Head of caudate nucleus (tissue), 42 donors: ENCODE data around the gene CTBP2.

ENCODE experiments used
- DNase-seq, 42 donors: peaks; one replicate each; pipeline versions ENCODE4 v3.0.0 to v3.0.0-alpha.2; 2020 to 2021; ENCODE audit warnings: mixed read lengths in 7 of 42
- intact Hi-C: fragments of 100-400 bp; cut with DNase I; formaldehyde crosslinking; loops from one replicate; pipeline ENCODE4 v1.15.0; 2022

CTBP2 gene

DNA sequence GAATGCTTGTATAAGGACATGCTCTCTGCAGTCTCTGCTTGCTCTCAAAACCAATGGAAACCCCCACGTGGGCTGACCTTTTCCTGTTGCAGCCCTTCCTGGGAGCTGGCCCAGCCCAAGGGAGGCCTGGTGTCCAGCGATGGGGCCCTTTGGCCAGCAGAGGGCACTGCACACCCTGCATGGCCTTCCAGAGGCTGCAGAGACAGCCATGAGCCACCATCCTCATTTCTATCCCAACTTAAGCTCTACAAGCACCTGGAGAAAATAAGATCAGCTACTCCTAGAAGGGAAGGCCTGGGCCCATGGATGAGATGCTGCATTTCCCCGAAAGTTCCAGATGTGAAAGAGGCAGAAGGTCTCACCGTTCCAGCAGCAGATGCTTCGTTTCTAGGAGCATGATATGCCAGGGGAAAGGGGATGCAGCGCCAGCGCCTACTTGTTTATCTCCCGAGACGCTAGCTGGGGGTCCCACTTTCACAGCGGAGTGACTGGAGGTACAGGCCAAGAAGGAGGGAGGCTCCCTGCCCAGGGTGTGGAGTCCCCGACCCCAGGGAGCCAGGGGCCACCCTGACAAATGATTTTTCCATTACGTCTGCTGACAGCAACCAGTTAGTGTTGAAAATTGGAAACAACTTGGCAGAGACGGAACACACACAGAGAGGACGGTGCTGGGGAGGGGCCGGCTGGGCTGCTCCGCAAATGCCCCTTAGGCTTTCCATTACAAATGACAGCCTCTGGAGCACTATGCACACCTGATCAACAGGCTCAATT, 112.1 kb downstream of the CTBP2 start:
- intact Hi-C loops, result no loop called here
- peak; percentile 61 to 96 (median 88) for DNase-seq

DNA sequence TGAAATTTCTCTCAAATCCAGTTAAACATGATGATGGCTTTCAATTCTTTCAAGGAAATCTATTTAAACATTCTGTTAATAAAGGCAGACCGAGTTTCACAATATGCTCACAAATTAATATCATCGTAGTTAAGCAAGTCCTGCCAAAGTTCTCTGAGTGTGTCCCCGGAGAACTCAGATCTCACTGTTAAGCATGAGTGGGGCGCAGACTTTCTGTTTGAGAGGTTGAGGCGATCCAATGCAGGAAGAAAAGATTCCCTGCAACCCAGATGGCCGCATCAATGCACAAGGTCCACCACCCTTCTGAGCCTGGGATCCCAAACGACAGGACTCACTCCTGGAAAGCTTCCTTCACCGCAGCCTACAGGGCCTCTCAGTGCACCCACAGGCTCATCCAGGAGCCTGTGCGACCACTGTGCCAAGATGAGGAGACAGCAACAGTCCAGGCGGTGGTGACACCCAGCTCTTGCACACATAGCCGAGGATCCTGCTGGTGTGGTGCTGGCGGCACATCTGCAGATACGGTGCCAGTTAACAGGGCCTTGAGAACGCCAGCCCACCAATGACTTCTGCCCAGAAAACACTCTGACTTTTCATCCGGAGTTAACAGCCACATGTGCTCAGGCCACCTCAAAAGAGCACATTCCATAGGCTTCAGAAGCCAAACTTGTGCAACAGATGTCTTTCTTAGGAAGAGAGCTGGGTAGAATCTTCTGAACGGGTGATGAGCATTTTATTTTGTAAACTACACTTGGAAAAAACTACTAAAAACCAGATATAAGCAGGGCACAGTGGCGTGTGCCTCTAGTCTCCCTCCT, 116.3 kb downstream of the CTBP2 start:
- intact Hi-C loops, result no loop called here
- no peak for DNase-seq

DNA sequence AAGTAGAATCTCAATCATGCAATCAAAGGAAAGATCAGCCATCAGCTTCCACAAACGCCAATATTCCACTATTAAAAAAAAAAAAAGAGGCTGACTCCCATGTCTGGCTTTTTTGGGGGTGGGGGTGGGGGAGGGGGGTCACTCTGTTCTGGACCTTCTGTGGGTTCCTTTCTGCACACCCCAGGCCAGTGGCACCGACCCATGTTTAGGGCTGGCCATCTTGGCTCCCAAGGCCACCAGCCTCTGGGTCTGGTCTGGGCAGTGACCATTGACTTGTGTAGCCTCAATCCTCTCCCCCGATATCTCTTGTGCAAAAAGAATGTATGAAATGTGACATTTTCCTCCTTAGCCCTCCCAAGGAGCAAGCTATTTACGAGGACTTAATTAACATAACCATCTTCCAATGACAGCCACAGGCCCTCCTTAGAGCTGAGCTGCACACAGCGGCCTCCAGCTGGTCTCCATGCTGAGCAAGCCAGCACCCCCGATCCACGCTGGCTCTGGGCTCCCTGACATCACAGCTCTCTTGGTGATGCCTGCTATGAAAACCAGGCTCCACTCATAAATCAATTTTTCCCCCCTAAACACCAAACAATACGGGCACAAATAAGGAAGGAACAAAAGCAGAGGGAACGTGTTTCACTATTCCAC, 118.4 kb downstream of the CTBP2 start:
- intact Hi-C loops, result no loop called here
- DNase-seq, result no peak

DNA sequence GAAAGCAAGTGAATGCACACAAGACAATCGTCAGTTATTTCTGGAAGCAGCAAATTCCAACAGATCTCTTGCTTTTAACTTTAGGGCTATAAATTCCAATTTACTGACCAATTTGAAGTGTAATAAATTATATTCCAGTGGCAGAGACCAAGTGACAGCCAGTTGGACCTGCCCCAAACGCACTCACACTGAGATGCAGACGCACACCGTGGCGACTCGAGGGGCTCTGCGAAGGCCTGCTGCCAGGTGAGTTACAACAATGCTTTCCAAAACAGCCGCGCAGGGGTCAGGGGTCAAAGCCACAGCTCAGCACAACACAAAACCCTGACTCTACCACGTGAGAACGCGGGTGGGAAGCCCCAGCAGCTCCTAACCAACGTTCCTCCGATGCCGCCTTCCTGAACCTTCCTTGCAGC, 121.0 kb downstream of the CTBP2 start:
- intact Hi-C loops, result no loop called here
- no peak for DNase-seq

DNA sequence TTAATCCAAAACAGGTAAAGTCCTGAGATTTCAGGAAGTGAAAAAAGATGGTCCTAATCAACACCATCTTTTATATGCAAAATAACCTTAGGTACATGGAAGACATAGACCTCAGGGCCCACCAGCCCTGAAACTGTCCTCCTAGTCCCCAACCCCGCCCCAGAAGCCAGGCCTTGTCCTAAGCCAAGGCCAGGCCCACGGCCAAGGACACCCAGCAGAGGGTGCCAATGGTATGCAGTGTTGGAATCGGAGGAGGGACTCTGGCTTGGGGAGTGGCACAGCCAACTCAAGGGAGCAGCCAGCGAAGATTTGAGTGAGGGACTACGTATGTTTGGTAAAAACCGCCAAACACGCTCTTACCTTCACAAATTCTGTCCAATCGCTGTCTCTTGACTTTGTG, 121.7 kb downstream of the CTBP2 start:
- intact Hi-C loops, result no loop called here
- DNase-seq, result peak in 34 of 42 donors; percentile 35 to 87 (median 62)

DNA sequence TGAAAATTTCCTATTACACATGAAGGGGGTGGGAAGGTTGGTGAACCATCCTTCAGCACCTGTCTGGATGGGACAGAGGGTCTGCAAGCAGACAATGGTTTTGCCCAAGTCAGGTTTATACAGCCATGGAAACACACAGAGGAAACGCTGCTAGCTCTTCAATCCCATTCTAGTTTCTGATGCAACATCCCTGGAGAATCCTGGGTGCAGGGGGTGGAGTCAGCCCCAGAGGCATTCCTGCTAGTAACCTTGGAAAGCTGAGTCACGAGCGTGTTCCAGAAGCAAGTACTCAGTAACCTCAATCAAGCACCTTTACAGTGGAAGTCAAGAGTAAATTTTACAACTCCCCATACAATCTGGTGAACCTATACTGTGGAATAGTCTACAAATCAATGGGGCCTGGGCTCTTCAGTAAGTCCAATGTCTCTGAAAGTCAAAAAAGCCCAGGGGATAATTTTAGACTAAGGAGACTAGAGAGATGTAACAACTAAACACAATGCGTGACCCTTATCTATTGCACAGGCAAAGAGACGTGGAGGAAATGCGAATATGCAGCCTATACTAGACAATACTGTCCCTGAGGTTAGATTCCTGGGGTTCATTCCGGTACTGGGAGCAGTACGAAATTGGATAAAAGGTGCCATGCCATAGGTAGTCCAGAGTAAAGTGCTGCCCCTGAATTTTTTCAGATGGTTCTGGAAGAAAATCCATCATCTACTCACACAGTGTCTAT, 123.1 kb downstream of the CTBP2 start:
- peak in 4 of 42 donors; percentile 50 to 56 (median 53) for DNase-seq
- intact Hi-C loops, result no loop called here

DNA sequence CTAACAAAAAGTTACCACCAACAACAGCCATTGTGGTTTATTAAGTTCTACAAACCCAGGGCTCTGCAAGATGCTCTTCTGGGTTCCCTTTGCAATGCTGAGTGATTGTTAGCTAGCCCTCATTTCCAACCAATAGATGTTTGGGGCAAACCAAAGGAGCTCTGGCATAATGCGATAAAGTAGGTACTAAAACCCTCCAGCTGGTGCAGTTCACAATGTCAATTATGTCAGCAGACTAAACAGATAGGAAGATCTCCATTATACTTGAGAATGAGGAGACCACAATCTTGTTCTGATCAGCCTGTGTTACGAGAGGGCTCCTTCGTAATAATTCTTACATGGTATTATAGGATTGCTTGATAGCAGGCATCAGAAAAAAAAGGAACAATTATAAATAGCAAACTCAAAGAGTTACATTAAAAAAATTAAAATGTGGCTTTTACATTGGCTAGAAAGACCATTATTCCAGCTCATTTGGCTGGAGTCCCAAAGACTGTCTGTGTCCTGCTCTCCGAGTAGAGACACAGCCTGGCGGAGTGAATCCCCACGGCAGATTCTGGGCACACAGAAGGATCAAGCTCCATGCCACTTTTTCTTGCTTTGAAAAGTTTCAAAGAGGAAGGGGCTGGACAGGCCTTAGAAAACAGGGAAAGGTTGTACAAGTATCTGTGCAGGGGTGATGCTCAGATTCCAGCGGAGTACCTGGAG, 124.6 kb downstream of the CTBP2 start:
- DNase-seq, result peak in 9 of 42 donors; percentile 25 to 74 (median 43)
- intact Hi-C loops, result no loop called here

DNA sequence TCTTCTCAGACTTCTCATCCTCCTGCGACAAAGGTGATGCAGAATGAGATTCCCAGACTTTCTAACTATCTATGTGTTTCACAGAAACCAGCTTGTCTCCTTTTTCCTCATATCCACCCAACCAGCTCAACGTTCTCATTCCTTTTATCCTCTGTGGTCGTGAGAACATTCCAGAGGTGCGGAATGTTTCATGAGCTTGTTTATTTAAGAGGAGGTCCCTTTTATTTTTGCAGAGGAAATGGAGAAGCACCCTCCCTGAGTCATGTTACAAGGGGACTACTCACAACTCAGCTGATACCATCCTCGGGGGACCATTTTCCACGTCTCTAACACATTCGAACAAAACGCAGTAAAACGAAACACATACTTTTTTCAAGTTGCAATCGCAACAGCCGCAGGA, 125.2 kb downstream of the CTBP2 start:
- DNase-seq, result no peak
- intact Hi-C loops, result no loop called here

DNA sequence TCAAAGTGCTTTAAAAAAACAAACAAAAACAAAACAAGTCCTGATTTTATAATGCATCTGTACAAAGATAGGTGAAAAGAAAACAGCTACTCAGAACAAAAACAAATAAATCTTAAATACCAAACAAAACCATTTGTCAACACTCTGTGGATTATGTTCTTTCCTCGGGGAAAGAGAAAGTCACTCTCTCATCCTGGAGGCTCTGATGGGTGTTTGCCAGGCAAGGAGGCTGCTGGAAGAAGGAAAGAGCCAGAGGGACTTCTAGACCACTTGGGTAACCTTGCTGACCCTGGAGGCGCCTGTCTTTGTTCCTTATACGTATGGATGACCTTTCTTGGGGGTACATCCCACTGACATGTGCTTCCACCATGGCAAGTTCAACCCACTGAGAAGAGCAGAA, 125.7 kb downstream of the CTBP2 start:
- no peak for DNase-seq
- intact Hi-C loops, result no loop called here

DNA sequence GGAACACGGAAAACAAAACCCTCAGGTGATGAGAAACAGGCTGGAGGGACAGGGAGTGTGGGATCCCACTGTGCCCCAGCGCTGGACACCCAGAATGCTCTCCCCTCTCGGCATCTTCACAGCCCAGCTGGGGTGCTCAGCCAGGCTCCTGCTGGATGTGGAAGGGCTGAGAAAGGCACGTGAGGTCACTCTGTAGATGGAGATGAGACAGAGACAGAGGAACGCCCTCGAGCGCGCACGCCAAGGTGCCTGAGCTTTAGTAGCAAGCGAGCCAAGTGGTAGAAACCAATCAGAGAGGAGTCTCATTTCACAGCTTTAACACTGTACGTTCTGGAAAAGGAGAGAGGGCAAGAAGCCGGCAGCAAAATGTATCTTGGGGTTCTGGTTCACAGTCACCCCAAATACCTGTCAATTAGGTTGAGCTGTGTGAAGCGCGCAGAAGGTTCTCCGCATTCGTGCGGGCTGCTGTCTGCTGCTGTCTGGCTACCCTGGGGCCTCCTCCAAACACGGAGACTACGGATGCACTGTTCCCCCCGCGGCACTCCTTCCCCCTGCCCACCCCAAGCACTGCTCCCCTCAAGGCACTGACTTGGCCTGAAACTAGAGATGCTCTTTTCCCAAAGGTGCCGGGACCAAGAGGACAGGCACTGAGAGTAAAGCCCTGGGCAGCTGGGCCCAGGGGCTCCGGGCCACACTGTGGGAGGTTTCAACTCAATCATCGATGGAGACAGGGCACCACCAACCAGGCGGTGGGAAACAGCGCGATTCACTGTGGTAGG, 127.0 kb downstream of the CTBP2 start:
- intact Hi-C loops, result no loop called here
- DNase-seq, result no peak

DNA sequence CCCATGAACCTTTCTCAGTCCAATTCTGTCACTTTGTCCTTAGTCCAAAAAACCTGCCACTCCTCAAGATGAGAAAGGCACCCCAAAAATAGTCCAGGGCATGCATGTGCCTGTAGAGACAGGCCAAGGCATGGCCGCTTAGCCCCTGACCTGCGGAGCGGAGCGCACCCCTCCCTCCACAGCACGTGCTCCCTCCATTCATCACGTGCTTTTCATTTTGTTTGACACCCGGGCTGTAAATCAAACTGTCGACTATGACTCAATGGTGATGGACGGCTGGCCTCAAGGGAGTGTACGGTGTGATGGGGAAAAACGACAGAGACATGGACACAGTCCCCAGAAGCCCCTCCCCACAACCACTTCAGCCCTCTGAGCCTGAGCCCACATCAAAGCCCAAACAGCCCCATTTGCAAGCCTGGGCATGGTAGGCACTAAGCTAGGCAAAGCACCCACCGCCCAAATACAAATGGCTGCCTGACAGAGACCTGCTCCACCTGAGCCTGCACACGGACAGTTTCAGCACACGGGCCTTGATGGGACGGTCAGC, 127.8 kb downstream of the CTBP2 start:
- intact Hi-C loops, result no loop called here
- no peak for DNase-seq

DNA sequence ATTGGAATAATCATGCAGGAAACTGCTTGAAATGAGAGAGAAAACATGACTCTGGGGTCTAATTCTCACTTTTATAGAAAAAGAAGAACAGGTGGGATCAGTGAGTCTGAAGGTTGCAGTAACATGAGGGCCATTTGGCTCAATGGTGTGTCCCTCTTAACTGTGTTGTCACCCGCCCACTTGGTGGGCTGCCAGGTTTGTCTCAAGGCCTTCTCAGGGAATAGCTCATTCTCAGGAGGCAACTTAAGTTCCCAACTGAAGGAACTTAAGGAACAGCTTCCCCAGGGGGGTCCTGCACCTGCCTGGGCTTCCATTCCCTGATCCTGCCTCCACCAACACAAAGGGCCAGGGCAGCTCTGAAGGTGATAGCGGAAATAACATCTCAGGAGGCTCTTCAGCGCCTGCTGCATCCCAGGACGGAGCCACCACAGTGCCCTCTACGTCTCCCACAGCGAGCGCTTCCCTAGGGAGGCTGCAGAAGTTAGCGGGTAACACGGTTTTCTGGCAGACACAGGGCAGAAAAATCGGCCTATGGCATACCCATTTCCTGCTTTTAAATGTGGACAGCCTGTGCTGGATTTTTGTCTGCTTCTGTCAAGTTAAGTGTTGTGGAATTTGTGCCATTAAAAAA, 129.7 kb downstream of the CTBP2 start:
- no peak for DNase-seq
- intact Hi-C loops, result no loop called here

DNA sequence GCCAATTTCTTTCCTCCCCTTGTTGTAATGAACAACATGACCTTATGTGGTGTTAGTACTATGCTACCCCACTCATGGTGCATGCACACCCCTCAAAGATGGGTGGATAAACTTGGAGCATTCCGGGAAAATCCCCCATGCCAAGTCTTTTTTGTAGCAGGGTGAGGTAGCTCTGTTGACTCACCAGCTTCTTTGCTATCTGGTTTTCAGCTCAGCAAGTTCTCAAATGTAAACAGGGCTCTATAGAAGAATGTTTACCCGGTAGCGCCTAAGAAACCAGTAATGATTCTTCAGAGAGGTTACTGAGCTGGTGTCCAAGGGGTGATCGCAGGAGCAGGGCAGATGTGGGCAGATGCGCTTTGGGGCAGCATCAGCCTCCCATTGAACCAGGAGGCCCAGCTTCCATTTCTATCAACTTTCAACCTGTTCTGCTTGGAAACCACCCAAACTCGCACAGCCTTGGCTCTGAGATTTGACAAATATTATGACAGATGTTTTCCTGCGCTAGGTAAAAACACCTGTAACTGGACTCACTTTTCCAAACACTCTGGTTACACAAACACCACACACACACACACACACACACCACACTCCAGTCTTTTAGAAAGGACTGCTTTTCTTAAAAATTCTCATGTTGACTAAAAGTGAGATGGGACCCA, 130.7 kb downstream of the CTBP2 start:
- DNase-seq, result no peak
- intact Hi-C loops, result no loop called here

DNA sequence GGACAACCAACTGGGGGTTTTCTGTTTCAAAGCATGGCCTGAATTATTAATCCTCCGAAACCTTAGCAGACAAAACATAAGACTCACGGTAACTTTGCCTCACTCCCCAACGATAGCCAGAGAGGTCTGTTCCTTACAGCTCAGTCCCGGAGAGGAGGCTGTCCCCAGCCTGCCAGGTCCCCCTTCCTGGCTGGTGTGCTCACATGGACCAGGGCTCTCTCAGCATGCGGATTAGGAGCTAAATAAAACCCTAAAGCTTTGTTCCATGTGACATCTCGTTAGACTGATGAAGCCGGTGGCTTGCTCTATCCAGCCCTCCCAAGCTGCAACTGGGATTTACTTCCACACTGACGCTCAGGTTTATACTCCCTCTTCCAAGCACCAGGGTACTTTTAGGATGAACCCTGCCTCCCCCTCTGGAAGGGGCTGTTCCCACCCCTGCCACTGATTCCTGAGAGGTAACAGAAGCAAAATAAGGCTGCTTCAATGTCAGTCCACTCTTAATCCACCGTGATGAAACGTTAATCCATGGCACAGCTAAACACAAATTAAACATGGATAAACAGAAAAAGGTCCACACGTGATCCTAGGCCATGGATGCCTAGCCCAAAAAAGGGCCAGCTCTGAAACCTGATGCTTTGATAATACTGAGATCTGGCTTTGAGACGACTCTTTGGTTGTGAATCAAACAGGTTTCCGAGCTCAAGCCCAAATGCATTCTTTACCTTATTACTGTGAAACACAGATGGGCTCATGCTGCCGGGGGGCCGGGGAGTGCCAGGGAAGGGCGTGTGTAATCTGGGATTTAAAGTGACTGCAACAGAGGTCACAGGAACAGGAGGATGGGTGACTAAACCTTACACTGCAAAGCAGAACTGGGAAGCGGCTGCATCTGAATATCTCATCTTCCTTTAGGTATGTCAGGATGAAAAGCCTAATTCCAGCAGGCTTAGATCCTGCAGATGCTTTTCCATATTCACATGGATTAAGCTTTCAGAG, 132.2 kb downstream of the CTBP2 start:
- intact Hi-C loops, result no loop called here
- peak in 1 of 42 donors; percentile 18 for DNase-seq

DNA sequence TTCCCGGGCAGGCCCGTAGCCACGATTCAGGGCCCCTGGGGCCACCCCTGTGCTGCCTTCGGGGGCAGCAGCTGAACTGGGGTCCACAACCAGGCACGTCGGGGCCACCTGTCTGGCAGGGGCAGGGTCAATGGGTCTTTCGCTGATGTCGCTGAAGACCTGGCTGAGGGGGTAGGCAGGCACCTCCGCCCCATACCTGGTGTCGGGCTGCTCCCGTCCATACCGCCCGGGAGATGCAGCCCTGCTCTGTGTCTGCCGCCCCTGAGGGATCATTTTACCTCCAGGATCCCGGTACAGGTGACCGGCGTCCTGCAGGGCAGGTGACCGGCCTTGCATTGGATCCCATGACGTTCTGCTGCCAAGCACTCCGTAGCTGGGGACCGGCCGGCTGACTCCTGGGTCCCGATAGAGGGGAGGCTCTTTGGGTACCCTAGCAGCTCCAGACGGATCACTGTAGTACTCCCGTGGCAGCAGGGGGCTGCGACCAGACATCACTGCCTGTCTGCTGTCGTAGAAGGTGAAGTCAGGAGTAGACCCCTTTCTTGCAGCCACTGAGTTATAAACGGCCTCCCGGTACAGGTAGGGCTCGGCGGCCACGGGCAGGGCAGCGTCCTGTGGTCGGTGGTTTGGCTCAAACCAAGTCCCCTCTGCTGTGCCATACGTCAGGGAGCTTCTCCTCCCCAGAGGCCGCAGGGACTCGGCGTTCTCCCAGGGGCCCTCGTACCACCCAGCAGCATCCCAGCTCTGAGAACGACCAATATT, 133.2 kb downstream of the CTBP2 start:
- DNase-seq, result no peak
- intact Hi-C loops, result no loop called here
